NCI-H1417 (cell line): ENCODE measurements around the gene TAAR9.
"Not testable (repeated sequence)": the region's sequence is repeated elsewhere in the genome, so short reads cannot be mapped to it uniquely, and the experiment has no call there.

Experiments used
- DNase-seq, 3 experiments: peaks; one replicate each; lab custom pipeline; 2025; lab: John Stamatoyannopoulos, UW

The TAAR9 gene

DNA sequence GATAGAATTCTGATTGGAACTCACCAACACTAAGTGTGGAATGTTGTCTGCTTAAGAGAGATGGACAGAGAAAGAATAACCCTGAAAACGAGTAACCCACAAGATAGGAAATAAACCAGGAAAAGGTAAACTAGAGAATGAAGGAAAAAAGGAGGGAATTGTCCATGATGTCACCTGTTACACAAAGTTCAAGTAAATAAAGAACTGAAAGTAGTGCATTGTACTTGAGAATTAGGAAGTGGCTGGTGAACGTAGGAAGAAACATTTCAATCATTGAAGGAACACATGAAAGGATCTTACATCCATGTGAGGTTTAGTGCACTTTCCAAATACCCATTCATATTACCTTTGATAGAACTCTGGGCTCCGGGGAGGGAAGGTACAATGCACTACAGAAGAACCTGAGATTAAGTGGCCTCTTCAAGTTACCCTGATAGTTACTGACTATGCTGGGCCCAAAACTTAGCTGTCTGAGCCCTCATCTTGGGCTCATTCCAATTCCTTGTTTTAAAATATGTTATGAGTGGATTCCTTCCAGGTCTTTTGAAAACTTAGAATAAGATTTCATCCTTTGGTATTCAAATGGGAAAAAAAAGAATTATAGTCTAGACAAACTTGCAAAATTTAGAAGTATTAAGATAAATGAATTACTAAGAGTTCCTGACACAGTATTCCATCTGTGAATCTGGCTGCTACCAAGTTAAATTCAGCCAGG, 24.1 kb upstream of the TAAR9 start:
- peak in 1 of 3 experiments; percentile 30 for DNase-seq

DNA sequence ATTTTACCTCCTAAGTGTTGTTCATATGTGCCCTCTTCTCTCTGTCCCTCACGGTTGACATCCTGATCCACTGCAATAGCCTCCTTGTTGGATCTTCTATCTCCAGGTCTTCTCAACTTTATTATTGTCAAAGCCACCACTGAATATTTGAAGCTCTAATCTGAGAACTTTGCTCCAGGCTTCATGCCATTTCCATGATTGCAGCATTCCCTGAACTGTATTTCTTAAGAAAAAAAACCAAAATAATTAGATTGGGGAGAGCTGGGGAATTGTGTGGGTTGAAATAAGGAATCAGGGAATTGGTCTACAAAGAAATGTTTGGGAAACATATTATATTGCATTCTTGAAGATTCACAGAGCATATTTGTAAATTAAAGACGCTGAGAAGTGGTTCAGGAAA, 22.7 kb upstream of the TAAR9 start:
- DNase-seq: no peak

DNA sequence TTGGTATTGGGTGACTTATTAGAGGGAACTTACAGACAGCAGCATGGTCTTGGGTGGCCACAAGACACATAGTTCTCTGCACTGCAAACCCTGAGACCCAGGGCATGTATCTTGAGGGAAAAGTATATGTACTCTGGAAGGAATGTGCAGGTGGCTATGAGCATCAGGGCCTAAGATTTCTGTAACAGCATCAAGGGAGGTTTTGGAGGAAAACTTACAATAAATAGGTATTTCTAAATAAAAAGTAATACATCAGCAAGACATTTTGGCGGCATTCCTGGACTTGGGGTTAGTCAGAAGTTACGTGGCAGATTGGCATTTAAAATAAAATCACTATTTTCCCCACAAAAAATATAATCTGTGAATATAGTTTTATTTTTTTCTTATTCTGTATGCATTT, 17.1 kb upstream of the TAAR9 start:
- DNase-seq: no peak

DNA sequence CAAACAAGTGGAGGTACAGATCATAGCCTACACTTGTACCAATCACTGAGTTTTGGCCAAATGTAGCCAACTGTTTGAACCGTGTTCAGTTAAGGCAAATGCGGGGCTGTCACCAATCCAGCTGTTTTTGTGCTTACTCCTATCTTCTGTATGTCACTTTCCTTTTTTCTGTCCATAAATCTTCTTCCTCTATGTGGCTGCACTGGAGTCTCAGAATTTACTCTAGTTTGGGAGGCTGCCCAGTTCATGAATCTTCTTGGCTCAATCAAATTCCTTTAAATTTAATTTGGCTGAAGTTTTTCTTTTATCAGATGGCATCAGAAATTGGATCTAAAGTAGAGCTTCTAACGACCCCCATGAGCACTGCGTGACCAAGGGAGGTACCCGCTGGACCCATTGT, 13.4 kb upstream of the TAAR9 start:
- DNase-seq: no peak

DNA sequence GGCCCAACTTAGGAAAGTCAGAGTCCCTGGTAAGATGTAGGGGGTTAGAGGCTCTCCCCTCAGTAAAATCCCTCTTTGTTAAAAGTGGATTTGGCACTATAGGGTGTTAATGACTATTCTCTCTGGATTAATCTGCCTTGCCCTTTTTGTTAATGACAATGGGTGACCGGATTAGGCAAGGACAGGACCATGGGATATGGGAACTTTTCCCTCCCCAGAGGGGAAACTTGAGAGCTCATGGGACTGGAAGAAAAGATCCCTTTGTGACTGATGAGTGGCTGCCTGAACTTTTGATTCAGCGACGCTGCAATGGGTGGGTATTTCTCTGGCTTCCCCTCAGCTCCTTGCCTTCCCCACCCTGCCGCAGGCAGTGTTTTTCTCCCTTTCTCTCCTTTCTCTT, 12.2 kb upstream of the TAAR9 start:
- DNase-seq: no peak

DNA sequence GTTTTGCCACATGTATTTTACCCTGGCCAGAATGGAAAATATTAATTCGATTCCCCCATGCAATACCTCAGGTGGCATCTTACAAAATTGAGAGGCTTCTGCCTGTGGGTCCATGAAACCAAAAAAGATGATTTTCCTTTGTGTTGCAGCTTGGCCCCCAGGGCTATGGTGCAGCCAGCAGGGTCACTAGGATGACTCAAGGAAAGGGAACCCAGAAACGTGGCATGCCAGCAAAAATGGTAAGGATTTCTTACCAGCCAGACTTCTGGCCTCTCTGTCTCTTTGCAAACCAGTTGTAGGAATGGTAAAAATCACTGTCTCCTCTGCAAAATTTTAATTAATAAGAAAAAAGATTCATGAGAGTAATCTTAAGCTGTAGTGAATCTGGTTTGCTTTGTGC, 11.6 kb upstream of the TAAR9 start:
- DNase-seq: no peak

DNA sequence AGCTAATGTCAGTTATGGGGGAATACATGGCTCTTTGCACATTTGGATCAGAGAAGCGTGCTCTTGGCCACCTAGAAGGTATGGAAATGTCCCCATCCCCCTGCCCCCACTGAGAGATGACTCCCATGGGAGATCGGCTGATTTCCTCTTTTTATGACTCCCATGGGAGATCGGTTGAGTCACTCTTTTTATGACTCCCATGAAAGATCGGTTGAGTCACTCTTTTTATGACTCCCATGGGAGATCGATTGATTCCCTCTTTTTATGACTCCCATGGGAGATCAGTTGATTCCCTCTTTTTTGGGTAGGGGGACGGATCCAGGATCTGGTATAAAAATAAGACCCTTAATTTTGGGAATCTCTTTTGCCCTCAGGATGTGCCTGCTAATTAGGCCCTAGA, 10.3 kb upstream of the TAAR9 start:
- DNase-seq: no peak

DNA sequence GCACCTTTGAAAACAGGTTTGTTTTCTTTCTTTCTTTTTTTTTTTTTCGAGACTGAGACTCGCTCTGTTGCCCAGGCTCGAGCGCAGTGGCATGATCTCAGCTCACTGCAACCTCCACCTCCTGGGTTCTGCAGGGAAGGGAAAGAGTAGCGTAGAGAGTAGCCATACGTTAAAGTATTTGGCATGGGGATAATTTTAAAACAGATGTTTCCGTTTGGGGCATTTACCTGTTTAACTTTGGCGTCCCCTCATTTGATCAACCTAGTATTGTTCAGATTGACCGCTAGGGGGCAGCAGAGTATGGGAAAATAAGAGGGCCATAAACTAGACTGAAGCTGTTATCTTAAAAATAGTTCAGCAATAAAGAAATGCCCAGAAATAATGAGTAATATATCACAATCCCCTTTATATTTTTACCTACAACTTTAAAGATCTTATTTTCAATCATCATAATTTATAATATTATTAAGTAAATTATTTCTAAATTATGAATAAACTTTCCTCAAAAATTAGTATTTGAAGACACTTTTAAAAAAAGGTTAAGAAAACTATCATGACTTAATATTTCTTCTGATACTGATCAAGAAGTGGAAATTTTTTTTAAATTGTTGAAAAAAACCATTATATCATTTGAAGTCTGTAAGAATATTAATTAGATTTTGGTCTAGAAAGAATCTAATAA, 7.6 kb upstream of the TAAR9 start:
- peak; percentile 49 to 90 (median 66) for DNase-seq

DNA sequence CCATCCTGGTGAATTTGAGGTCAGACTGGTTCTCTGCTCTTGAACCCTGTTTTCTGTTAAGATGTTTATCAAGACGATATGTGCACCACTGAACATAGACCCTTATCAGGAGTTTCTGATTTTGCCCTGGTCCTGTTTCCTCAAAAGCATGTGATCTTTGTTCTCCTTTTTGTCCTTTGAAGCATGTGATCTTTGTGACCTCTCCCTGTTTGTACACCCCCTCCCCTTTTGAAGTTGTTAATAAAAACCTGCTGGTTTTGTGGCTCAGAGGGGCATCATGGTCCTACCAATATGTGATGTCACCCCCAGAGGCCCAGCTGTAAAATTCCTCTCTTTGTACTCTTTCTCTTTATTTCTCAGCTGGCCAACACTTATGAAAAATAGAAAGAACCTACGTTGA, 3.5 kb upstream of the TAAR9 start:
- DNase-seq: not testable (repeated sequence)

DNA sequence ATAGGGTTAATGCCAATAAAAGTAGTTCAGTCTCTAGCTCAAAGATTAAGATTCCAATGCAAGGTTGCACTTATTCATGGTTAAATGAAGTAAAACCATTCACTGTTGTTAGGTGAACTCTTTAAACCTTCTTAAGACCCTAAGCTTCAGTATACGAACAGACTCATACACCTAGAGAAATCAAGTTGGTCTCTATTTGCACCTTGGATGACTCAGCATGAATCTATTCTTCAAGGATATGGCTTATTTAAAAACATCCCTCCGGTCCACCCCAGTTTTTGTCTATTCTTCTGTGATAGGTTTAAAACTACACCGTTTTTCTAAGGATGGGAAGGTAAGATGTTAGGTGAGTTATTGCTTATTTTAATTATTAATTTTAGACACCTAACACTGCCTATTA, 932 bp upstream of the TAAR9 start:
- no peak for DNase-seq

DNA sequence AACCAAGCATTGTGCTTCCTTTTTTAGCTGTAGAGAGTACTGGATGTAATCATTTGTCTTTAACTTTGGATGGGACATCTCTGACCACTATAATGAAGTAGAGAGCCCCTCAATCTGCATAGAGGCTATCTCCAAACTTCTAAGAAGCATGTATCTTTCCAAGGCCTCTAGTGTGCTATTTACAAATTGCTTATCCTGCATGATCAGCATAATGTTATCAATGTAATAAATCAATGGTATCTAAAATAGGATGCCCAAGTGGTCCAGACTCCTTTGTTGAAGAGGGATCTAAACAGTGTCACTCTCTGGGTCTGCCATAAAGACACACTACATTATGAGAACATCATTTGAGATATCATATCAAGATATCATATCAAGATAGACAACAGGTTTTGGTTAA, 6.7 kb downstream of the TAAR9 start:
- no peak for DNase-seq

DNA sequence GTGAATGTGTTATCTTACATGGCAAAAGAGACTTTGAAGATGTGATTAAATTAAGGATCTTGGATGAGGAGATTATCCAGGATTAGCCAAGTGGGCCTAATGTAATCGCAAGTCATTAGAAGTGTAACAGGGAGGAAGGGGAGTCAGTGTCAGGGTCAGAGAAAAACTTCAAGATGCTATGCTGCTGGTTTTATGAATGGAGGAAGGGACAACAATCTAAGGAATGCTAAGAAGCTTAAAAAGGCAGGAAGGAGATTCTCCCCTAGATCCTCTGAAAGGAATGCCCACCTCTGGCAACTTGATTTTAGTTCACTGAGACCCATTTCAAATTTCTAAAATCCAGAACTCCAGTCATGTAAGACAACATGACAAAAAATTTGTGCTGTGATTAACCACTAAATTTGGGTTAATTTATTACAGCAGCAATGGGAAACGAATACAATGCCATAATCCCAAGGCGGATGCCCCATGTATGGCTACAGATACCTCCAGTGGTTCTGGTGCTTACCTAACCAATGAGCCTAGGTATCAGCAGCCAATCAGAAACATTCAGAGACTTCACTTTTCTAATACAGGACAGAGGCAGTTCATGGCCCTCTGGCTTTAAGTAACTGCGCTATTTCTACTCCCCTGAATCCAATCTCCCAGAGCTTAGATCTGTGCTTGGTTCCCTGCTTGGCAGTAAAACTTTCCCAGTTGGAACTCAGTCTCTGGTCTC, 10.8 kb downstream of the TAAR9 start:
- no peak for DNase-seq

DNA sequence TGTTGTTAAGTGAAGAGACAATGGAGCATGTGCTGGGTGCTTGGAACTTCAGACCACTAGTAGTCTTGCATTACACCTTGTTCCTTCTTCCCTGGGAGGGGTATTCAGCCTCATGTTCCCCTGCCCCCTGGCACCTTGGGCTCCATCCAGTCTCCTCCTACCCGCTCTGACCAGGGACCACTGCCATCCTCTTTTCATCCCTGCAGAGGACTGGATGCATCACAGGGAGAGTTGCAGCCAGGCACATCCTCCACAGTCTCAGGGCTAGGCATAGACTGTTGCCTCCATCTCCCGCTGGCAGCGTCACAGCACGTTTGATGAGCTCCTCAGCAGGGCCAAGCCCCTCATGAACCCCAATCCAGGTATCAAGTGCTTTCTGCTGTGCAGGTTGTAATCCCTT, 13.1 kb downstream of the TAAR9 start:
- no peak for DNase-seq

DNA sequence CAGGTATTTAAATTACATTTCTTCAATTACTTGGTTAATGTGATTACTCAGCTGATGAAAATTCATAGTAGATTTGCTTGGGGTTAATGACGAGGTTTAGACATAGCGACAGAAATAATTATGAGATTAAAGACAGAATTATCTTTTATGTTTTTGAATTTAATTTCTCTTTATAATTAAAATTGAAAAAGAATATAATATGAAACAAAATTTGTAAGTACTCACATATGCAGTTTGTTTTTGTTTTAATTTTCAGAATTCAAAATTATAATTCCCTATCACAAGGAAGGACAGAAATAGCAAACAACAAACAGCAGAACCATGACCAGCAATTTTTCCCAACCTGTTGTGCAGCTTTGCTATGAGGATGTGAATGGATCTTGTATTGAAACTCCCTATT, 14.3 kb downstream of the TAAR9 start, which contains the start of gene TAAR8:
Gene TAAR8, plus strand, starts transcription at position 301 of the 400 bp plus-strand sequence. Its CDS starts 21 bp downstream, at position 322.
- no peak for DNase-seq

DNA sequence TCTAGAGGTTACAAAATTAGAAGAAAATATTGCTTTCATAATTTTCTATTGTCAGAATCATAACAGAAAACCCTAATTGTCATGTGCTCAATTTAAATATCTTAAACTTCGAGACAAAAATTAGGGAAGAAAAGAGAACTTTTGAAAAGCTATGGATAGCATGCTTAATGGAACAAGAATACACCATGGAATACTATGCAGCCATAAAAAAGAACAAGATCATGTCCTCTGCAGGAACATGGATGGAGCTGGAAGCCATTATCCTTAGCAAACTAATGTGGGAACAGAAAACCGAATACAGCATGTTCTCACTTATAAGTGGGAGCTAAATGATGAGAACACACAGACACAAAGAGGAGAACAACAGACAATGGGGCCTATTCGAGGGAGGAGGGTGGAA, 22.0 kb downstream of the TAAR9 start:
- DNase-seq: not testable (repeated sequence)

DNA sequence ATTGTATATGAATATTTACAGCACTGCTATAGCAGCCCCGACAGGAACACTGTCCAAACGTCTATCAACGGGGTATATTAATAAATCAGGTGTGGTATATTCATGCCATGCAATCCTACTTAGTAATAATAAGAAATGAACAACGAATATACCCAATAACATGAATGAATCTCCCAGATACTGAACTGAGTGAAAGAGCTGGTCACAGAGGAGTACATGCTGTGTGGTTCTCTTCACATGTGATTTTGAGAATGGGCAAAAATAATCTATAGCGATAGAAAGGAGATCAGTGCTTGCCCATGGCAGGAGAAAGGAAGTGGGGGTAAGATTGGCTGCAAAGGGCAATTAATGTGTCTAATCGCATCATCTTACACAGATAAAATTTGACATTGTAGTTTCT, 28.3 kb downstream of the TAAR9 start:
- DNase-seq: peak in 1 of 3 experiments; percentile 20

DNA sequence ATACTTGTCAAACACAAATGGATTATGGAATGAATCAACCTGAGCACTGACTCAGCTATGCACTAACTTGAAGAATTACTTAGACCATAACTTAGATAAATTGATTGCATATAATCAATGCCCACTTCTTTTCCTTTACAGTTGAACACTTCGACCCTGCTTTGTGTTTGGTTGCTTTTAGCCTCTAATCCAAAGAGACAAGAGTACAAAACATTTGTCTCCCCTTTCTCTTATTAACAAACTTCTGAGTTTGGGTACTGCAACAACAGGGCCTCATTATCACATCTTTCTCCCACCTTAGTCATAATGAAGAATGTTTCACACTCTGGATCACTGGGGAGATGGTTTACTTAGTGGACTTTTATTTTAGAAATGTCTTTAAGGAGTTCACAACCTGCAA, 29.5 kb downstream of the TAAR9 start:
- DNase-seq: no peak

DNA sequence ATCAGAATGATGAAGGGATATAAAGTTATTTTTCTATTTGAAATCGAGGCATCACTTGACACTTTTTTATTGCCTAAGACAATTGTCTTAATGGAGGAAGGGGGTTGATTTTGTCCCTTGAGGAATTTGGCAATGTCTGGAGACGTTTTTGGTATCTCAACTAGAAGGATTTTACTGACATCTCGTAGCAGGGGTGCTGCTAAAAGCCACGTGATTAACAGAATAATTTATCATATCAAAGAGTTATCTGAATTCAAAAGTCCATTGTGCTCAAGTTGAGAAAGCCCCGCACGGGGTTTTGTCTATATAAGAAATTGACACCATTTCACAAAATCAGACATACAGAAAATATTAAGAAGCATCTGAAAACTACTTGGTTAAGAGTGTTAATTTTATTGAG, 30.5 kb downstream of the TAAR9 start:
- no peak for DNase-seq

DNA sequence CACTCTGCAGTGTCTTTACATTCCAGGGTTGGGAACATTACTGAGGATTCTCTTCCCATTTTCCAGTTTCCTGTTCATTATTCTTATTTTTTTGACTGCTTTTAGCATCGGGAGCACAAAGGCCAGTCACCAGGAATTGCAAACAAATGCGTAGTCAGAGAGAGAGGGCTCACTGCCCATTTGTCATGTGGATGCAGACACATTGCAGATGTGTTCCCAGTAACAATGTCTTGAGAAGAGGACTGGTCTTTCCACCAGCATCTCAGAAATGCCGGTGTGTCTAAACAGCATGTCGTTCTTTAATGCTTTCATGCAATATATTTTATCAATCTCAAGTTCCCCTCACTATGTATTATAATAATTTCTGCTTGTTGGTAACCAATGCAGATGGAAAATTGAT, 31.1 kb downstream of the TAAR9 start:
- no peak for DNase-seq

DNA sequence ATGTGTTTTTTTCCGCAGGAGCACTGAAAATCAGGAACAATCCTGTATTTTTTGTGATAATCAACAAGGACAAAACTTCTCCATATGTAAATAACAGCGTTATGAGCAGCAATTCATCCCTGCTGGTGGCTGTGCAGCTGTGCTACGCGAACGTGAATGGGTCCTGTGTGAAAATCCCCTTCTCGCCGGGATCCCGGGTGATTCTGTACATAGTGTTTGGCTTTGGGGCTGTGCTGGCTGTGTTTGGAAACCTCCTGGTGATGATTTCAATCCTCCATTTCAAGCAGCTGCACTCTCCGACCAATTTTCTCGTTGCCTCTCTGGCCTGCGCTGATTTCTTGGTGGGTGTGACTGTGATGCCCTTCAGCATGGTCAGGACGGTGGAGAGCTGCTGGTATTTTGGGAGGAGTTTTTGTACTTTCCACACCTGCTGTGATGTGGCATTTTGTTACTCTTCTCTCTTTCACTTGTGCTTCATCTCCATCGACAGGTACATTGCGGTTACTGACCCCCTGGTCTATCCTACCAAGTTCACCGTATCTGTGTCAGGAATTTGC, 32.2 kb downstream of the TAAR9 start, which contains the start of gene TAAR6:
Gene TAAR6, plus strand, starts transcription at position 102 of the 557 bp plus-strand sequence. Its CDS starts 0 bp downstream, at position 102.
- DNase-seq: no peak

DNA sequence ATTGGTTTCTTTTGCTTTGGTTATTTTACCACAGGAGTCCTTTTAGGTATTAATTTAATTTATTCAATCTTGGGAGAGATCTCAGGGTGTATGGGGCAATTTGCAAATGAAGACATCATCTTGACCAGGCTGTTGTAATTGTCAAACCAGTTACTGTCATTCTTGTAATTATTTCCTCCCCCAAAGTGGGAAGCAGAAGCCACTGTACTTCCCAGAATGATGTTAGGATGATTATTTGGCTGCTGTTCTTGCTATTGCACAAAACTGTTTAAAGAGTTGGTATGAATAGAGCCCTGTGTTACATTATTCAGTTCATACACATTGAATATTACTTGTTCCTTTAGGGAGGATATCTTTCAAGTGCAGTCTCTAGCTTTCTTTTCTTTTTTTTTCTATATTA, 33.7 kb downstream of the TAAR9 start:
- DNase-seq: no peak

DNA sequence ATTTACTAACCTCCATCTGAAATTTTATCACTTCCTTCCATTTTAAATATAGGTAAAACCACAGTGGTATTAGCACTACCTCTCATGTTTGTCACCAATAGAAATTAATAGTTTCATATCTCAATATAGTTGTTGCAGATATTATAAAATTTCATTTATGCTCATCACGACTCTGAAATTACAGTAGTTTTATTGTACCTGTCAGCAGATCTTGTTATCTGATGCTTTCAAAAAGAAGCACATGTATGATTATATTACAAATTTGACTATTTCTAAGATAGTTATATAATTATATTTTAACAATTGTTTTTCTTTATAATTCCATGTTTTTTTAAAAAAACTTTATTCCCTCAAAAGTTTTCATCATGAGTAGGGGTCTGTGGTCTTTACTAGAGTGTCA, 46.6 kb downstream of the TAAR9 start:
- no peak for DNase-seq

DNA sequence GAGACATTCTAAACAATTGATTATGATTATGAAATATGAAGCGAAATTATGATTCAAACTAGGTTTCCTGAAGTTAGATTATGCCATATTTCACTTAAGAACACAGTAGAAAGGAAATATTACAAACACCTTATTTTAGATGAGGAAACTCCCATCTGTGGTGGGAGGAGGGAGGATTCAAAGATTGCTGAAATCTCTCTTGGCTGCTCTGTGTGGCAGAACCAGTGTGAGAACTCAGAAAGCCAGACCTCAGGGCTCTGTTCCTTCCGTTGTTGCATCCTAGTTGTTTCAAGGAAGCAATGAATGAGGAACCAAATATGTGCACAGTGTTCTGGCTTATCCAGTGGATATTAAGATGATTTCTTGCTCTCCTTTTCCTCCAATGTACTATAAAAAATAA, 49.3 kb downstream of the TAAR9 start:
- no peak for DNase-seq
